Retinal pigment epithelial cell (primary cell): Measurements from ENCODE around the gene VPS36.
"Not testable (repeated sequence)": the region's sequence is repeated elsewhere in the genome, so short reads cannot be mapped to it uniquely, and the experiment has no call there.

Experiments
- DNase-seq: peaks from one replicate; pipeline ENCODE4 v3.0.0-alpha.2; 2010; ENCODE audit warnings: low read depth
- H3K4me3 ChIP-seq: 2 replicates; pipeline ENCODE4 v1.5.1; 2011; ENCODE audit warnings: mild to moderate bottlenecking, low read length, control low read depth, moderate library complexity
- TF ChIP-seq, protein P1 (sequence below): conservative IDR thresholded peaks from 2 replicates; pipeline ENCODE4 v1.5.1; 2011; ENCODE audit warnings: low read depth, low read length, control low read depth, inconsistent platforms

Gene VPS36, protein sequence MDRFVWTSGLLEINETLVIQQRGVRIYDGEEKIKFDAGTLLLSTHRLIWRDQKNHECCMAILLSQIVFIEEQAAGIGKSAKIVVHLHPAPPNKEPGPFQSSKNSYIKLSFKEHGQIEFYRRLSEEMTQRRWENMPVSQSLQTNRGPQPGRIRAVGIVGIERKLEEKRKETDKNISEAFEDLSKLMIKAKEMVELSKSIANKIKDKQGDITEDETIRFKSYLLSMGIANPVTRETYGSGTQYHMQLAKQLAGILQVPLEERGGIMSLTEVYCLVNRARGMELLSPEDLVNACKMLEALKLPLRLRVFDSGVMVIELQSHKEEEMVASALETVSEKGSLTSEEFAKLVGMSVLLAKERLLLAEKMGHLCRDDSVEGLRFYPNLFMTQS

DNA sequence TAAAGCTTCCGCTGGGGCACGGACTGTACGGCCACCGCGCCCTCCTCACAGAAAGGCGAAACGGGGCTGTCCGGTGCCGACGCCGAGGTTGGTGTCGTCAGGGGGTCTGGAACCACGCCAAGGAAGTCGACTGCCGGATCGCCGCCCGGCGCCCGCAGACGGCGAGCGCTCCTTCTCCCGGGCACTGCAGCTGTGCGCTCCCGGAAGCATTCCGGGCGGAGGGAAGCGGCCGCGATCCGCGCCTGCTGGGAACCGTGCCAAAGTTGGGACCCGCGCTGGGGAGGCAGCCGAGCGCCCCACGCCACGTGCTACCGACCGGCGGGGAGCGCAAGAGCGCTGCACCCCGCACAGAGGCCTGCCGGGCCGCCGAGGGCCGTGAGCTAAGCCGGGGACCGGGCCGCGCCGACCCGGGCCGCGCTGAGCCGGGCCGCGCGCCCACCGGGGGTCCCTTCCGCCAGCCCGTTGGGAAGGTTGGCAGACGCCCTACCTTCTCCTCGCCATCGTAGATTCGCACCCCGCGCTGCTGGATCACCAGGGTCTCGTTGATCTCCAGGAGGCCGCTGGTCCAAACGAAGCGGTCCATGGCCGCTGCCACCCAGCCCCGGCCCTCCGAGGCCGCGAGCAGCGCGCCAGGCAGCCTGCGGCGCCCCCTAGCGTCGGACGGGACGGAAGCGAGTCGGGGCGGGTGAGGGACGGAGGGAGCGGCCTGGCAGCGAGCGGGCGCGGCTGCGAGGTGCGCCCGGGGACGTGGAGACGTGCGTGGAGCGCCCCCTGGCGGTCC is at the start of gene VPS36:
TSS of gene VPS36 (minus strand) at position 623 of the 781 bp plus-strand sequence. CDS start at position 583, 40 bp downstream.
- DNase-seq, result peak; percentile 63

DNA sequence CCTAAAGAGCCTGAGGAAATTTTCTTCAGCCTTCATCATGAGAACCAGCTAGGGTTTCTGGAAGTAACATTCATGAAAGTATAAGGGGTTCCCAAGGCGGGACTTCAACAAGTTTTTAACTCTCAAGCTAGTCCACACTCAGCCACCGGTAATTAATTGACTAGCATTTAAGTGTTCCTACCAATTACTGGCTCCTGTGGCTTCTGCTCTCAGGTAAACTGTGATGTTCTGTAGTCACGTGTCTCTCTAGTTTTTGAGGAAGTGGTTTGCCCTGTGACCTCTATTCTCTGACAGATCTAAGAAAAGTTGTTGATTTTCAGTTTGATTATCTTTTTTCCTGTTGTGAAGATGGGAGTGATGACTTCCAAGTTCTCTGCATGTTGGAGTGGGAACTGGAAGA is 47.5 kb upstream of the VPS36 start:
- DNase-seq, H3K4me3 ChIP-seq: not testable (repeated sequence)

More for the DNA sequence above, at the start of gene VPS36:
- H3K4me3 ChIP-seq, result peak within 1 kb of the TSS; percentile 60
- TF ChIP-seq, protein P1, sequence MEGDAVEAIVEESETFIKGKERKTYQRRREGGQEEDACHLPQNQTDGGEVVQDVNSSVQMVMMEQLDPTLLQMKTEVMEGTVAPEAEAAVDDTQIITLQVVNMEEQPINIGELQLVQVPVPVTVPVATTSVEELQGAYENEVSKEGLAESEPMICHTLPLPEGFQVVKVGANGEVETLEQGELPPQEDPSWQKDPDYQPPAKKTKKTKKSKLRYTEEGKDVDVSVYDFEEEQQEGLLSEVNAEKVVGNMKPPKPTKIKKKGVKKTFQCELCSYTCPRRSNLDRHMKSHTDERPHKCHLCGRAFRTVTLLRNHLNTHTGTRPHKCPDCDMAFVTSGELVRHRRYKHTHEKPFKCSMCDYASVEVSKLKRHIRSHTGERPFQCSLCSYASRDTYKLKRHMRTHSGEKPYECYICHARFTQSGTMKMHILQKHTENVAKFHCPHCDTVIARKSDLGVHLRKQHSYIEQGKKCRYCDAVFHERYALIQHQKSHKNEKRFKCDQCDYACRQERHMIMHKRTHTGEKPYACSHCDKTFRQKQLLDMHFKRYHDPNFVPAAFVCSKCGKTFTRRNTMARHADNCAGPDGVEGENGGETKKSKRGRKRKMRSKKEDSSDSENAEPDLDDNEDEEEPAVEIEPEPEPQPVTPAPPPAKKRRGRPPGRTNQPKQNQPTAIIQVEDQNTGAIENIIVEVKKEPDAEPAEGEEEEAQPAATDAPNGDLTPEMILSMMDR, result peak; percentile 81

DNA sequence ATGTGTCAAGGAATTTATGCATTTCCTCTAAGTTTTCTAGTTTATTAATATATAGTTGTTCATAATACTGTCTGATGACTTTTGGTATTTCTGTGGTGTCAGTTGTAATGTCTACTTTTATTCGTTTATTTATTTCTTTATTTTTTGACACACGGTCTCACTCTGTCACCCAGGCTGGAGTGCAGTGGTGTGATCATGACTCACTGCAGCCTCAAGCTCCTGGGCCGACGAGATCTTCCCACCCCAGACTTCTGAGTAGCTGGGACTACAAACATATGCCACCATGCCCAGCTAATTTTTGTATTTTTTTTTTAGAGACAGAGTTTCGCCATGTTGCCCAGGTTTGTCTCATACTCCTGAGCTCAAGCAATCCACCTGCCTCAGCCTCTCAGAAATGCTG is 43.8 kb upstream of the VPS36 start:
- peak; percentile 10 for DNase-seq
- H3K4me3 ChIP-seq, result not testable (repeated sequence)

DNA sequence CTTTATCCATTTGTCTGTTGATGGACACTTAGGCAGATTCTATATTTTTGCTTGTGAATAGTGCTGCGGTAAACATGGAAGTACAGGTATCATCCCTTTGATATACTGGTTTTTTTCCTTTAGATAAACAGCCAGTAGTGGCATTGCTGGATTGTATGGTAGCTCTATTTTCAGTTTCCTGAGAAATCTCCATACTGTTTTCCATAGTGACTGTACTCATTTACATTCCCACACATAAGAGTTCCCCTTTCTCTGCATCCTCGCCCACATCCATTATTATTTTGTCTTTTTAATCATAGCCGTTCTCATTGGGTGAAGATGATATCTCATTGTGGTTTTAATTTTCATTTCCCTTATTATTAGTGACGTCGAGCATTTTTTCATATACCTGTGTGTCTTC is 40.6 kb upstream of the VPS36 start:
- DNase-seq, result not testable (repeated sequence)

DNA sequence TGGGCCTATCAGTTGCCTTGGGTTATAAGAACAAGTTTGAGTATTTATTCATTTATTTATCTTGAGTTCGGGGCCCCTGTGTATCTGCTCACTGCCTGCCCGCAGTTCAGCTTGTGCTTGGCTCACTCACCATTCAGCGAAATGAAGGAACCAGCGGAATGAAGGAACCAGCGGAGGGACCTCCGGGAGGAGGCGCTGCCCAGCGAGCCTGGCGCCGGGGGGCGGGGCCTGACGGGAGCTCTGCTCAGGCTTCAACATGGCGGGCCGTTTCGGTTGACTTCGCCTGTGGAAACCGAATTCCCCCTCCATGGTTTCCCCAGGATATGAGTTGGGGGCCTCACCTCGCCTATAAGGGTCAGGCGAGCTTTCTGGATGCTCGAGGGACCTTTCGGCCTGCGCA is 38.3 kb upstream of the VPS36 start:
- not testable (repeated sequence) for H3K4me3 ChIP-seq, DNase-seq

More for the DNA sequence above, 40.6 kb upstream of the VPS36 start:
- H3K4me3 ChIP-seq, result not testable (repeated sequence)

DNA sequence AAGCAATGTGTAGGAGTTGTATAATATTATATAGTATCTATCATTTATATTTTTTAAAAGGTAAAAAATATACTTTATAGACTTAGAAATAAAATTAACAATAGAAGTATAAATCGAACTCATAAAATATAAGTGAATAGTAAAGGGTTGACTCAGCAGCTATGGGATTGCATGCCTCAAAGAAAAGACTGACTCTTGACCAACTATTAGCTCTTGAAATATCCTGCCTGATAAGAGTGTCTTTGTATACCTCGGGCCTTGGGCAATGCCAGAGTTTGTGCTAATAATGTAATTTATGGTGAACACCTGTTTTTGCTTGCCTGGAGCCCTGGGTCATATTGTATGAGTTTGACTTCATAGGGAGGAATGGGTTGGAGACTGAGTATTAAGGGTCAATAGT is 36.6 kb upstream of the VPS36 start:
- not testable (repeated sequence) for DNase-seq, H3K4me3 ChIP-seq

DNA sequence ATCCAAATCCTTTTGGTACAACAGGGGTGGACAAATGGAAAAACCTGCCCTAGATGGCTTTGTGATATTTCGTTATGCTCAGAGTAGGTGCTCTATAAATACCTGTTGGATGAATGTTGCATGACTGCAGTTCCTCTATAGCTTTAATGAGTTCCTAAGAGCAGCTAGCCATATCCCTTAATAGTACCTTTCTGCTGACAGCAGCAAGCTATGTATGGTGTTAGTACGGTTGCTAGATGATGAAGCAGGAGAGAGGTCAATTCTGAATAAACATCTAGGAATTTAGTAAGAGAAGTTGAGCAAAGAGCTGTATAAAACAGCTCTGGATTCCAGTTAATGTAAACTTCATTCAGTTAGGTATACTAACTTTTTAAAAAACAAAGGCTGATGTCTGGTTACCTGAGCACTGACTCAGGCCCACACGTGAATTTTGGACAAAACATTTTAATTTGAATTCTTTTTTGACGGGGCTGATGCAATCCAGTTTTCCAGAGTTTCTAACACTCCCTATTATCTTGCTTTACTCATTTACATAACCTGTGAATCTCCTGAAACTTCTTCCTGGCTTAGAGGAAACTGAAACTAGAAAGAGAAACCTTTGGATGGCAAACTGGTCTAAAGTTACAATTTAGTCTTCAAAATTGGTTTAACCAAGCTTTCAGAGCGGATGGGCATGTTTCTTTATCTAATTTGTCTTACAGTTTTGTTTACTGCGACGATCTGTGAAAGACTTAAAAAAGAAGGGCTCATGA is 30.4 kb upstream of the VPS36 start:
- H3K4me3 ChIP-seq, DNase-seq: not testable (repeated sequence)

DNA sequence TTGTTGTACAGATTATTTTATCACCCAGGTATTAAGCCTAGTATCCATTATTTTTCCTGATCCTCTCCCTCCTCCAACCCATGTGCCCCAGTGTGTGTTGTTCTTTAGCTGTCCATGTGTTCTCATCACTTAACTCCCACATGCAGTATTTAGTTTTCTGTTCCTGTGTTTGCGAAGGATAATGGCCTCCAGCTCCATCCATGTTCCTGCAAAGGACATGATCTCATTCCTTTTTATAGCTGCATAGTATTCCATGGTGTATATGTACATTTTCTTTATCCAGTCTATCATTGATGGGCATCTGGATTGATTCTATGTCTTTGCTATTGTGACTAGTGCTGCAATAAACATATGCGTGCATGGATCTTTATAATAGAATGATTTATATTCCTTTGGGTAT is 18.1 kb upstream of the VPS36 start:
- H3K4me3 ChIP-seq, result not testable (repeated sequence)

DNA sequence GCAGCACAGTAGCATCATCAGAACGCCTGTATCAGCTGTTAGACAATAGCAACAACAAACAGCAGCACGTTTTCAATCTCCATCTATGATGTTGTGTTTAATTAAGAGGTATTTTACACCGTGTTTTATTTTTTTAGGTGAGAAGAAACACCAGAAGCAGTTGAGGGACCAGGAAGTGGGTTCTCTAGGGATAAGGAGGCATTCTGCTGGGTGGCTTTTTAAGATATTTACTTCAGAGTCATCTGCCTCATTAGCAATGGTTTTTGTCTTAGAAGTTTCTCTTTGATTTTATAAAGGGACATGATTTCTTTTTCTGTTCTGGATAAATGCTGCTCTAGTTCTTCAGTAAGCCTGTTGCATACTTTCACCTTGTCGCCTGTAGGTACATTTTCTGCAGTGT is 13.1 kb upstream of the VPS36 start:
- TF ChIP-seq, protein P1, result no peak
- no peak overlapping the region for H3K4me3 ChIP-seq
- DNase-seq, result no peak

More for the DNA sequence above, 18.1 kb upstream of the VPS36 start:
- DNase-seq, result not testable (repeated sequence)

DNA sequence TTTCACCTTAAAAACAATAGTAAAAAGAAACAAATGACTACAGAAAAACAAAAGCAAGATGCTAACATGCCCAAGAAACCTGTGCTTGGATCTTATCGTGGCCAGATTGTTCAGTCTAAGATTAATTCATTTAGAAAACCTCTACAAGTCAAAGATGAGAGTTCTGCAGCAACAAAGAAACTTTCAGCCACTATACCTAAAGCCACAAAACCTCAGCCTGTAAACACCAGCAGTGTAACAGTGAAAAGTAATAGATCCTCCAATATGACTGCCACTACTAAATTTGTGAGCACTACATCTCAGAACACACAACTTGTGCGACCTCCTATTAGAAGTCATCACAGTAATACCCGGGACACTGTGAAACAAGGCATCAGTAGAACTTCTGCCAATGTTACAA is 10.8 kb upstream of the VPS36 start:
- DNase-seq, result no peak
- no peak overlapping the region for H3K4me3 ChIP-seq
- TF ChIP-seq, protein P1, result no peak
